Heart left ventricle (tissue), 16 donors: ENCODE measurements around the gene CUEDC2. TPM values are rescaled to one million over a fixed set of nuclear protein-coding genes. Genes with fewer than 3 reads are reported as not detected.

Experiments
- ATAC-seq, 4 donors: fragments of 200-7000 bp; cut with Tn5 transposase; one replicate each; pipeline ENCODE4 v1.9.1; 2020 to 2022; ENCODE audit warnings: moderate library complexity in 4 of 4, mild to moderate bottlenecking in 3 of 4, moderate number of reproducible peaks in 1 of 4
- DNase-seq, 5 donors: peaks; one replicate each; pipeline ENCODE4 v3.0.0-alpha.2; 2020
- H3K27ac ChIP-seq, 12 donors: fragments of 200-600 bp; sonication (generic) in 4 of 12; one replicate each; pipeline versions ENCODE4 v1.5.0 to v1.8.0; 2016 to 2022; ENCODE audit warnings: mild to moderate bottlenecking in 2 of 12
- H3K27me3 ChIP-seq, 9 donors: fragments of 200-600 bp; sonication (generic) in 2 of 9; one replicate each; pipeline versions ENCODE4 v1.5.1 to v1.8.0; 2016 to 2022; ENCODE audit warnings: mild to moderate bottlenecking in 3 of 9
- H3K36me3 ChIP-seq, 9 donors: fragments of 200-600 bp; sonication (generic) in 2 of 9; one replicate each; pipeline versions ENCODE4 v1.5.0 to v1.8.0; 2018 to 2022; ENCODE audit warnings: mild to moderate bottlenecking in 2 of 9
- H3K4me1 ChIP-seq, 12 donors: fragments of 200-600 bp; sonication (generic) in 4 of 12; one replicate each; pipeline versions ENCODE4 v1.5.0 to v1.8.0; 2016 to 2022; ENCODE audit warnings: mild to moderate bottlenecking in 3 of 12
- H3K4me3 ChIP-seq, 12 donors: fragments of 200-600 bp; sonication (generic) in 4 of 12; one replicate each; pipeline versions ENCODE4 v1.5.0 to v1.8.0; 2017 to 2022; ENCODE audit warnings: mild to moderate bottlenecking in 9 of 12, moderate library complexity in 4 of 12
- H3K9me3 ChIP-seq, 12 donors: fragments of 200-600 bp; sonication (generic) in 4 of 12; one replicate each; pipeline versions ENCODE4 v1.5.0 to v1.8.0; 2016 to 2022; ENCODE audit warnings: mild to moderate bottlenecking in 1 of 12
- CTCF ChIP-seq, 12 donors: fragments of 200-600 bp; sonication (generic) in 4 of 12; IDR thresholded peaks; one replicate each; pipeline versions ENCODE4 v1.5.0 to v1.8.0; 2018 to 2022; ENCODE audit warnings: antibody characterized with exemption in 12 of 12, mild to moderate bottlenecking in 5 of 12
- POLR2A ChIP-seq, 2 donors: fragments of 450-650 bp; IDR thresholded peaks; one replicate each; pipeline ENCODE4 v1.6.1; 2017; ENCODE audit warnings: antibody characterized with exemption in 2 of 2, mild to moderate bottlenecking in 2 of 2, moderate library complexity in 2 of 2
- WGBS, 4 donors: extraction: QIAGEN DNeasy Blood & Tissue Kit in 2 of 4; methylation state at CpG; one replicate each; pipeline versions ENCODE4 v1.1.5 to v1.1.7; 2013 to 2018; 5-methylcytosine and 5-hydroxymethylcytosine counted together
- intact Hi-C, 10 donors: fragments of 100-400 bp; cut with DNase I; formaldehyde crosslinking; loops; one replicate each; pipeline versions ENCODE4 v1.11.1 to v1.14.2; 2022
- polyA plus RNA-seq, 2 donors: library from polyadenylated mRNA; stranded (reverse); fragments of 200-250 nt; gene quantifications; one replicate each; pipeline ENCODE4 v1.2.3, GENCODE V29; 2013
- total RNA-seq, 9 donors: library from RNA; depleted of rRNA in 2 of 9; stranded (reverse); fragments of >200 nt in 2 of 9; fragmentation: NEBNext Ultra II Directional in 3 of 9; extraction: Animal tissue kit (Norgen Biotek cat#: 25700) in 3 of 9; gene quantifications; one replicate each; pipeline versions ENCODE4 v1.1.0 to v1.2.4, GENCODE V29; 2016 to 2023
- donor health status: ischemic (EF 13 %, LVEDD 7.1; RV severe dilation, severe dysfunction).
- donor health status: healthy with polysubstance abuse.
- donor health status: DM: no; HTN: yes; CAD: no.
- donor health status: DM: no; HTN: no; CAD: no.
- donor health status: ischemic (EF 25% LVEDD 6.9; RV normal size, moderate dysfunction).
- donor health status: ischemic (EF 25% LVEDD 5.7; RV mildly dilated, moderate dysfunction).
- donor health status: healthy.
- donor health status: DM: yes; HTN: yes; CAD: no.
- donor health status: ischemic (EF 35%, LVEDD 5.7; RV mildly dilated, moderate dysfunction).
- donor health status: nonischemic (EF 11% LVEDD 7.7; RV severe dilation, severe dysfunction).
- donor health status: DM: yes; HTN: yes; CAD: no.
- donor health status: PGD.
- donor health status: ischemic (EF 29% LVEDD 5.4; RV normal size, mild dysfunction).
- donor health status: nonischemic (EF 23%, LVEDD 6.1; RV moderate dilation, normal function).

The CUEDC2 gene
- total and polyA plus RNA-seq, 11 donors, result 62.0 to 107 (median 79.2) TPM

GRCh38 chr10:102465466-102465865 is 33.1 kb upstream of the CUEDC2 start:
- 58 to 75% (median 64%) methylated on average over 3 of the region's 3 CpGs for WGBS, 4 donors
- ATAC-seq (no peak), DNase-seq (no peak)
- H3K27me3 ChIP-seq, result no peaks in the 10 kb centered on the region
- peaks cover 0 to 39% (median 14%) of the 10 kb centered on the region in 12 donors for H3K4me1 ChIP-seq
- H3K9me3 ChIP-seq, result no peaks in the 10 kb centered on the region
- no peak overlapping the region for H3K27ac ChIP-seq
- no peak overlapping the region for H3K4me3 ChIP-seq
- intact Hi-C loops, result no loop called here
- no peaks in the 10 kb centered on the region for H3K36me3 ChIP-seq
- no peak for TF ChIP-seq POLR2A (IDR thresholded peaks at IDR 0.05)
- TF ChIP-seq CTCF (IDR thresholded peaks at IDR 0.05), result no peak

GRCh38 chr10:102463983-102464382 is 31.6 kb upstream of the CUEDC2 start:
- intact Hi-C loops, result loop anchor here in 1 of 10 donors (5.0 kb wide), 1 partner anchor 42 kb away; the partner anchor contains the start of gene FBXL15

GRCh38 chr10:102462512-102463054 is 30.2 kb upstream of the CUEDC2 start:
- H3K4me3 ChIP-seq, result peak overlapping the region in 4 of 12 donors; percentile 3 to 25 (median 10)
- no peaks in the 10 kb centered on the region for H3K36me3 ChIP-seq
- H3K9me3 ChIP-seq, result no peaks in the 10 kb centered on the region
- no peak for ATAC-seq
- intact Hi-C loops, result loop anchor here in 1 of 10 donors (5.0 kb wide), 1 partner anchor 40 kb away; the partner anchor contains the start of gene FBXL15
- no peaks in the 10 kb centered on the region for H3K27me3 ChIP-seq
- 79 to 82% (median 79%) methylated on average over 6 of the region's 6 CpGs for WGBS, 4 donors
- DNase-seq, result no peak
- H3K4me1 ChIP-seq, result peaks cover 0 to 29% (median 14%) of the 10 kb centered on the region in 12 donors
- no peak overlapping the region for H3K27ac ChIP-seq
- TF ChIP-seq POLR2A (IDR thresholded peaks at IDR 0.05) (no peak), CTCF (IDR thresholded peaks at IDR 0.05) (no peak)

More at GRCh38 chr10:102463983-102464382, 31.6 kb upstream of the CUEDC2 start:
- ATAC-seq, result no peak
- no peak overlapping the region for H3K27ac ChIP-seq
- no peaks in the 10 kb centered on the region for H3K9me3 ChIP-seq
- H3K27me3 ChIP-seq, result no peaks in the 10 kb centered on the region
- no peaks in the 10 kb centered on the region for H3K36me3 ChIP-seq
- DNase-seq, result no peak
- H3K4me1 ChIP-seq, result peaks cover 0 to 31% (median 14%) of the 10 kb centered on the region in 12 donors
- H3K4me3 ChIP-seq, result no peak overlapping the region
- TF ChIP-seq CTCF (IDR thresholded peaks at IDR 0.05) (no peak), POLR2A (IDR thresholded peaks at IDR 0.05) (no peak)
- WGBS, 4 donors, result 88 to 92% (median 90%) methylated on average over 10 of the region's 10 CpGs

- H3K4me3 ChIP-seq, result peak overlapping the region; percentile 29 to 87 (median 60)
- no peaks in the 10 kb centered on the region for H3K36me3 ChIP-seq
- peaks cover 0 to 29% (median 14%) of the 10 kb centered on the region in 12 donors for H3K4me1 ChIP-seq
- DNase-seq (peak; percentile 91 to 97 (median 93)), ATAC-seq (peak; percentile 90 to 99 (median 96))
- WGBS, 4 donors, result 5% methylated on average over 39 to 54 of the region's 54 CpGs
- no peaks in the 10 kb centered on the region for H3K9me3 ChIP-seq
- no peaks in the 10 kb centered on the region for H3K27me3 ChIP-seq
- peak in 1 of 2 donors; percentile 58 for TF ChIP-seq POLR2A (IDR thresholded peaks at IDR 0.05)
- TF ChIP-seq CTCF (IDR thresholded peaks at IDR 0.05), result no peak
- H3K27ac ChIP-seq, result peak overlapping the region in 7 of 12 donors; percentile 0 to 62 (median 22)
- intact Hi-C loops, result loop anchor here in 1 of 10 donors (5.0 kb wide), 1 partner anchor 39 kb away; the partner anchor contains the start of gene FBXL15
These were observed 29.0 kb upstream of the CUEDC2 start for GRCh38 chr10:102461187-102462054.
